SJCRH30 (cell line): Measurements from ENCODE around the gene SIGLEC6. TPM values are rescaled to one million over a fixed set of nuclear protein-coding genes. Genes with fewer than 3 reads are reported as not detected.
"Not testable (repeated sequence)": the region's sequence is repeated elsewhere in the genome, so short reads cannot be mapped to it uniquely, and the experiment has no call there.

Experiments
- DNase-seq, 2 experiments: peaks; one replicate each; pipeline ENCODE4 v3.0.0-alpha.2; 2015 to 2020
- H3K27ac ChIP-seq: fragments of 250-450 bp; sonication (Bioruptor Pico); 2 replicates; pipeline ENCODE4 v1.5.1; 2020; ENCODE audit warnings: mild to moderate bottlenecking, moderate library complexity
- H3K27me3 ChIP-seq: fragments of 250-450 bp; sonication (Bioruptor Pico); 2 replicates; pipeline ENCODE4 v1.5.1; 2020; ENCODE audit warnings: mild to moderate bottlenecking, moderate library complexity
- H3K36me3 ChIP-seq: fragments of 250-450 bp; sonication (Bioruptor Pico); 2 replicates; pipeline ENCODE4 v1.5.1; 2020; ENCODE audit warnings: mild to moderate bottlenecking, moderate library complexity
- H3K4me1 ChIP-seq: fragments of 250-450 bp; sonication (Bioruptor Pico); 2 replicates; pipeline ENCODE4 v1.5.1; 2020; ENCODE audit warnings: mild to moderate bottlenecking, moderate library complexity
- H3K4me3 ChIP-seq: fragments of 250-450 bp; sonication (Bioruptor Pico); 2 replicates; pipeline ENCODE4 v1.5.1; 2020; ENCODE audit warnings: mild to moderate bottlenecking, moderate library complexity
- H3K9me3 ChIP-seq: fragments of 250-450 bp; sonication (Bioruptor Pico); replicated peaks from 2 replicates; pipeline ENCODE4 v1.5.1; 2020; ENCODE audit warnings: mild to moderate bottlenecking, moderate library complexity
- total RNA-seq: library from RNA; depleted of rRNA; stranded (reverse); fragments of >200 nt; shearing (Covaris generic); gene quantifications from 2 replicates; pipeline ENCODE4 v1.2.3, GENCODE V29; 2014

Gene SIGLEC6
- total RNA-seq, 1 experiment from 2014 or later: not detected

GRCh38 chr19:51508059-51508733 lies 23.3 kb downstream of the SIGLEC6 start:
- no peaks in the 10 kb centered on the region for H3K27me3 ChIP-seq
- no peaks in the 10 kb centered on the region for H3K36me3 ChIP-seq
- no peak for DNase-seq
- H3K27ac ChIP-seq: no peak overlapping the region
- H3K4me3 ChIP-seq: no peak overlapping the region
- no peaks in the 10 kb centered on the region for H3K4me1 ChIP-seq
- H3K9me3 ChIP-seq: no peaks in the 10 kb centered on the region

DNA sequence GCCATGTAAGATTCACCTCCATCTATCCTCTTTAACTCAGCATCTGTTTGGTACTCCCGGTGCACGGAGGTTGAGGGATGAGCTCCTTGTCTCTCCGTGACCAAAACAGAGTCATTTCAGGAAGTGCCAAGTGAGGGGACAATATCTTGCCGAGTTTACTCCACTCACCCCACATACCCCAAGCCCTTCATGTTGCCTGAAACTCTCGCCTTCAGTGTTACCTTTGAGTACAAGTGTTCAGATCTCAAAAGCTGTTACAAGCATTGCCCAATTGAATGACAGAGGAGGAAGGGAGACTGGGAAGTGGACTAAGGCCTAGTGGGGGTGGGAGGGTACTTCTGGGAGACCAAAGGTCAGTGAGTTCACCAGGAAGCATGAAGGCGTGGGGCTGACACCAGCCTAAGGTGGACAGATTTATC lies 23.8 kb downstream of the SIGLEC6 start:
- H3K27me3 ChIP-seq: no peaks in the 10 kb centered on the region
- no peaks in the 10 kb centered on the region for H3K9me3 ChIP-seq
- no peak for DNase-seq
- H3K4me3 ChIP-seq: no peak overlapping the region
- no peak overlapping the region for H3K27ac ChIP-seq
- H3K36me3 ChIP-seq: no peaks in the 10 kb centered on the region
- no peaks in the 10 kb centered on the region for H3K4me1 ChIP-seq

DNA sequence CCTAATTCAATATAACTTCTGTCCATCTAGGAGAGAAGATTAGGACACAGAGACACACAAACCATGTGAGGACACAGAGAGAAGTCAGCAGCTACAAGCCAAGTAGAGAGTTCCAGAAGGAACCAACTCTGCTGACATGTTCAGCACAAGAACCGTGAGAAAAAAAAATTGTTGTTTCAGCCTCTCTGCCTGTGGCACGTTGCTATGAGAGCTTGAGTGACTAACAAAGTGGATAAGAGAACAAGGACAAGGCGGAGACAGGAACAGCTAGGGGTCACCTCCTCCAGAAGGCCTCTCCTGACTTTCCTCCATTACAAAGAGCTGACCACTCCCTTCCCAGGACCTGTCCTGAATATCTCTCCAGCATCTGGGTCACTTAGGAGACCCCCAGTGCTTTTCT lies 24.3 kb downstream of the SIGLEC6 start:
- Histone ChIP-seq H3K4me3 (no peak overlapping the region), H3K9me3 (no peaks in the 10 kb centered on the region), H3K27me3 (no peaks in the 10 kb centered on the region), H3K36me3 (no peaks in the 10 kb centered on the region), H3K4me1 (no peaks in the 10 kb centered on the region), H3K27ac (no peak overlapping the region)
- no peak for DNase-seq

DNA sequence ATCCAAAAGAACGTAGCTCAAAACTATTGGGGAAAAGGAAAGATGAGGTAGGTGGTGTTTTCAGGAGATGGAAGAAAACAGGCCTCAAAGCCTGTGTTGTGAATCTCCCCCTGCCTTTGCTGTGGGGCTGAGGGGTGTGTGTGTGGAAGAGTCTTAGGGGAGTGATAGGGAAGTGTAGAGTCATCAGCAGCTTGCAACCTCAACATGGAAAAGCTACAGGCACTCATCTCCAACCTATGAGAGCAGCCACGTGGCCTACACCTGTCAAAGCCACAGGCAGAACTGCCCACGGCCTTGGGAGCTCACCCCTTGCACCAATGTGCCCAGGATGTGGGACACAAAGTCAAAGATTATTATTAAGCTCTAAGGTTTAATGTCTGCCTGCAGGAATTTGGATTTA lies 25.6 kb downstream of the SIGLEC6 start:
- Histone ChIP-seq H3K27ac (no peak overlapping the region), H3K4me3 (no peak overlapping the region), H3K4me1 (no peaks in the 10 kb centered on the region), H3K27me3 (no peaks in the 10 kb centered on the region), H3K36me3 (no peaks in the 10 kb centered on the region), H3K9me3 (no peaks in the 10 kb centered on the region)
- DNase-seq: no peak

GRCh38 chr19:51503896-51504295 lies 27.6 kb downstream of the SIGLEC6 start:
- Histone ChIP-seq H3K9me3 (no peaks in the 10 kb centered on the region), H3K4me3 (no peak overlapping the region), H3K4me1 (no peaks in the 10 kb centered on the region), H3K36me3 (no peaks in the 10 kb centered on the region), H3K27me3 (no peaks in the 10 kb centered on the region), H3K27ac (no peak overlapping the region)
- no peak for DNase-seq

DNA sequence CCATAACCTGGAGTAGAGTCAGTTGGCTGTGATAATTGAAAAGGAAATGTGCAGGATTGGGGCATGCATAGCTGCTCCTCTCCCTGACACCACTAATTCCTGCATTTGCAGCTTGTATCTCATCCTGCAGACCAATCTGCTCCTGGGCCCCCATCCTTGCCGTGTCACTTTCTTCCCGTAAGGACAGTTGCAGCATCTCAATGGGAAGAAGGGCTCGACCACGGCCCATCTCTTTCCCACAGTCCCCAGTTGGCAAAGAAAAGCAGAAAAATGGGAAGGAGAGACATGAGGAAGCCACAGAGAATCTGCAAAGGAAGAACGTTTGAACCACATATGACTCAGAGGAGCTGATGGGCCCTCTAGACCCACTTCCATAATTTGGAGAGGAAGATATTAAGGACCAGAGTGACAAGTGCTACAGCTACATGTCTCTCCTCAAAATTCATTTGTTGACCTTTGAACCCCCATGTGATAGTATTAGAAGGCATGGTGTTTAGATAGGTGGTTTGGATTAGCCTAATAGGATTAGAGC lies 28.1 kb downstream of the SIGLEC6 start:
- no peak for DNase-seq
- Histone ChIP-seq H3K4me3 (no peak overlapping the region), H3K27ac (no peak overlapping the region)

GRCh38 chr19:51501594-51502263 lies 29.7 kb downstream of the SIGLEC6 start, which contains the start of gene SIGLEC12:
SIGLEC12 (minus strand) TSS chr19:51501800; CDS start chr19:51501733, 67 bp downstream.
- Histone ChIP-seq H3K27me3 (no peaks in the 10 kb centered on the region), H3K36me3 (no peaks in the 10 kb centered on the region), H3K27ac (no peak within 1 kb of the TSS), H3K4me1 (no peaks in the 10 kb centered on the region), H3K9me3 (no peaks in the 10 kb centered on the region), H3K4me3 (no peak within 1 kb of the TSS)
- DNase-seq: no peak

More for the DNA sequence above, 28.1 kb downstream of the SIGLEC6 start:
- no peaks in the 10 kb centered on the region for H3K4me1 ChIP-seq
- no peaks in the 10 kb centered on the region for H3K9me3 ChIP-seq
- H3K27me3 ChIP-seq: no peaks in the 10 kb centered on the region
- H3K36me3 ChIP-seq: no peaks in the 10 kb centered on the region

DNA sequence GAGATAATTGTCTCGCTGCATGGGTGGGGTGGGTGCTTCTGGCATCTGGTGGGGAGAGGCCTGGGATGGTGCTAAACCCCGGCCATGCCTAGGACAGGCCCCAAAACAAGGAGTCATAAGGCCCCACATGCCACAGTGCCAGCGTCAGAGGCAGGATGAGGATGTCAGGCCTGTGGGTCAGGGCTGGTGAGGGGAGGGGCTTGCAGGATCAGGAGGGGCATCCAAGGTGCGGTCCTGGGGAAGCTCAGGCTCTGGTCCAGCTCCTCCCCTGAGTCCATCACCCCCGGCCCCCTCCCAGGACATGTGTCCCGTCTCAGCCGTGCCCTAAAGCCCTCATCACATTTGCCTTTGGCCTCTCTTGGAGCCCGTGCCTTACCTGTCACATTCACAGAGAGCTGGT lies 30.5 kb downstream of the SIGLEC6 start:
- H3K4me1 ChIP-seq, H3K27ac ChIP-seq, H3K4me3 ChIP-seq, H3K27me3 ChIP-seq, H3K9me3 ChIP-seq, DNase-seq, H3K36me3 ChIP-seq: not testable (repeated sequence)

DNA sequence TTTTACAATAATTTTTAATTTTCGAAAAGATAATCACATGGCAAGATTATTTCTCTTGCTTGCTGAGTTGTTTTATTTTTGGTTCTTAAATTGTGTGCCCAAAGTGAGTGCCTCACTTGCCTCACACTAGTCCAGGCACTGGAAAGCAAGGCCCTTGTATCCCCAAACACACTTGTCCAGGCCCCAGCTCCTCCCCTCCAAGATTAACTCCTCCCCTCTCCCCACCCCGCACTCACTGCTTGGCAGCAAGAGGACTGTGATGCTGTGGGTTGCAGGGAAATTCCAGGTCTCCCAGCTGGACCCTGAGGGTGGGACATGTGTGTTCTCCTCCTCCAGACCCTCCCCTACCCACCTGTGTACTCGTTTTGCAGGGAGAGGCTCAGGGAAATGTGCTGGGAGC lies 33.8 kb downstream of the SIGLEC6 start:
- Histone ChIP-seq H3K27ac (no peak overlapping the region), H3K27me3 (no peaks in the 10 kb centered on the region), H3K4me3 (no peak overlapping the region), H3K4me1 (no peaks in the 10 kb centered on the region), H3K36me3 (no peaks in the 10 kb centered on the region), H3K9me3 (no peaks in the 10 kb centered on the region)
- DNase-seq: no peak

GRCh38 chr19:51493776-51494175 lies 37.7 kb downstream of the SIGLEC6 start:
- H3K36me3 ChIP-seq: no peaks in the 10 kb centered on the region
- DNase-seq: no peak
- H3K27ac ChIP-seq: no peak overlapping the region
- no peaks in the 10 kb centered on the region for H3K4me1 ChIP-seq
- H3K9me3 ChIP-seq: no peaks in the 10 kb centered on the region
- no peaks in the 10 kb centered on the region for H3K27me3 ChIP-seq
- H3K4me3 ChIP-seq: no peak overlapping the region

- H3K27me3 ChIP-seq: no peaks in the 10 kb centered on the region
- no peak for DNase-seq
- no peak overlapping the region for H3K27ac ChIP-seq
- no peaks in the 10 kb centered on the region for H3K4me1 ChIP-seq
- H3K4me3 ChIP-seq: no peak overlapping the region
- H3K9me3 ChIP-seq: no peaks in the 10 kb centered on the region
- no peaks in the 10 kb centered on the region for H3K36me3 ChIP-seq
Observed at GRCh38 chr19:51491586-51491985, 39.9 kb downstream of the SIGLEC6 start.

DNA sequence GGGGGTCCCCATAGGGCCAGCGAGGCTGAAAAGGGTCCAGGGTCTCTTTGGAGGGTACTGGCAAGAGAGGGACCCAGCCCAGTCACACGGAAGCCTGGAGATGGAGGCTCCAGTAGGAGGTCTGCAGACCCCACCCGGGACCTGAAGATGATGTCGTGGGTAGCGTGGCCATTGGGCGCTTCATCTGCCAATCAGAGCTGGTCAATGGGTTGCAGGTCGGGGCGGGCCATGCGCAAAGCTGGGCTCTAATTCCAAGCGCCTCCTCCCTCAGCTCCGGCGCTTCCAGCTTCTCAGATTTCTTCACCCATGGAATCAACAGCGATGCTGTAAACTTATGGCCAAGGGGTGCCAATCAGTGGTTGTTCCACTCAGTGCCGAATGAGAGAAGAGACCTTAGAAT lies 40.8 kb downstream of the SIGLEC6 start:
- Histone ChIP-seq H3K4me1 (no peaks in the 10 kb centered on the region), H3K27ac (no peak overlapping the region), H3K9me3 (no peaks in the 10 kb centered on the region), H3K36me3 (no peaks in the 10 kb centered on the region), H3K4me3 (no peak overlapping the region), H3K27me3 (no peaks in the 10 kb centered on the region)
- DNase-seq: no peak

DNA sequence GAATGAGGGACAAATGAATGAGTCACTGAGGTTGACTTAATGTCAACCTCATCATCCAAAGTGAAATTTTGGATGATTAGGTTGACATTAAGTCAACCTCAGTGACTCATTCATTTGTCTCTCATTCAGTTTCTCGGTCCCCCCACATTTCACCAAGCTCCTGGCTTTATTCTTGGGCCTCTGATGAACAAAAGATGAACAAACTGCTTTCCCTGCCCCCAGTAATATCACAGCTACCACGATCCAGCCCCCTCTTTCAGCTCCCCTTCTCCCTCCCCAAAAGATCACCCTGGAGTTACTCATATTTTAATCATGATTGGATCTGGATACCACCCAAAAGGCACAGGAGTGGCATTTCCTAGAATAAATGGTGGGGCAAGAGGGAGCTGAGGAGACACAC lies 42.4 kb downstream of the SIGLEC6 start:
- DNase-seq: no peak
- no peak overlapping the region for H3K4me3 ChIP-seq
- no peaks in the 10 kb centered on the region for H3K9me3 ChIP-seq
- no peaks in the 10 kb centered on the region for H3K4me1 ChIP-seq
- no peaks in the 10 kb centered on the region for H3K36me3 ChIP-seq
- H3K27me3 ChIP-seq: no peaks in the 10 kb centered on the region
- no peak overlapping the region for H3K27ac ChIP-seq

GRCh38 chr19:51488491-51488890 lies 43.0 kb downstream of the SIGLEC6 start:
- no peaks in the 10 kb centered on the region for H3K27me3 ChIP-seq
- no peak overlapping the region for H3K4me3 ChIP-seq
- no peaks in the 10 kb centered on the region for H3K36me3 ChIP-seq
- DNase-seq: no peak
- H3K4me1 ChIP-seq: no peaks in the 10 kb centered on the region
- no peaks in the 10 kb centered on the region for H3K9me3 ChIP-seq
- no peak overlapping the region for H3K27ac ChIP-seq

DNA sequence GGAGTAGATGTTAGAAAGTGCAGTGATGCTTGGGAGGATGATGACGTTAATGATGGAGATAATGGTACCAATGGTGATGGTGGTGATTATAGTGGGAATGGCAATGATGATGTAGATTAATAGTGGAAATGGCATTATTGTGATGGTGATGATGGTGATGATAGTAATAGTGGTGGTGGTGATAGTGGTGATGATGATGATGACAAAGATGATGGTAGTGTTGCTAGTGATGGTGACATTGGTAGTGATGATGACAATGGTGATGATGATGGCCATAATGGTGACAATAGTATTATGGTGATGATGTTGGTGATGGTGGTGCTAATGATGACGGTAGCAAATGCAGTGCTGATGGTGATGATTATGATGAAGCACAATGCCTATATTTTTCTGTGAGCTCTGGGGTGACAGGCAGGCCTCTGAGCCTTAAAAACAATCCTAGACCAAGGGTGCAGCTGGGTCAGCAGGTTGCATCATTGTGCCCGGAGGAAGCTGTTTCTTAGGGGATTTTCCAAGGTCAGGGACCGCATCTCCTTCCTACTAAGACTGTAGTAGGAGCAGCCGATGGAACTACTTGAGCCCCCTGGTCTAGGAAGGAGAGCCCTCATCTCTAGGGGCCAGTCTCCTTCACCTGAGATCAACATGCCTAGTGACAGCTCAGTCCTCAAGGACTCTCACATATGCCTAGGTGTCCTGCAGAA lies 45.4 kb downstream of the SIGLEC6 start:
- Histone ChIP-seq H3K4me1 (no peaks in the 10 kb centered on the region), H3K36me3 (no peaks in the 10 kb centered on the region), H3K4me3 (no peak overlapping the region), H3K27me3 (no peaks in the 10 kb centered on the region), H3K27ac (no peak overlapping the region), H3K9me3 (no peaks in the 10 kb centered on the region)
- no peak for DNase-seq
